Large intestine (tissue), 3 donors: ENCODE data around the gene IPO11. TPM values are rescaled to one million over a fixed set of nuclear protein-coding genes. Genes with fewer than 3 reads are reported as not detected.
"Not testable (repeated sequence)": the region's sequence is repeated elsewhere in the genome, so short reads cannot be mapped to it uniquely, and the experiment has no call there.

ENCODE experiments used
- DNase-seq, 2 donors: peaks; one replicate each; pipeline versions ENCODE4 v3.0.0 to v3.0.0-alpha.2; 2013
- H3K27ac ChIP-seq: one replicate; pipeline ENCODE4 v1.5.1; 2013; ENCODE audit warnings: low read length
- H3K27me3 ChIP-seq: 2 replicates; pipeline ENCODE4 v1.6.1; 2013; ENCODE audit warnings: low read length; ENCODE audit not compliant: control insufficient read depth, insufficient read depth
- H3K36me3 ChIP-seq: 2 replicates; pipeline ENCODE4 v1.6.1; 2013; ENCODE audit warnings: low read length; ENCODE audit not compliant: control insufficient read depth, insufficient read depth
- H3K4me1 ChIP-seq: one replicate; pipeline ENCODE4 v1.6.1; 2013; ENCODE audit warnings: low read length; ENCODE audit not compliant: control insufficient read depth, insufficient read depth
- H3K4me3 ChIP-seq: one replicate; pipeline ENCODE4 v1.5.1; 2013; ENCODE audit warnings: low read length
- H3K9me3 ChIP-seq: one replicate; pipeline ENCODE4 v1.6.1; 2013; ENCODE audit warnings: mild to moderate bottlenecking, low read depth, low read length, moderate library complexity; ENCODE audit not compliant: control insufficient read depth
- WGBS: methylation state at CpG from one replicate; pipeline ENCODE4 v1.1.5; 2013; ENCODE audit warnings: low lambda C conversion rate; ENCODE audit not compliant: insufficient coverage; 5-methylcytosine and 5-hydroxymethylcytosine counted together
- polyA plus RNA-seq: library from polyadenylated mRNA; unstranded; fragments of 120-200 nt; gene quantifications from one replicate; pipeline ENCODE4 v1.2.1, GENCODE V29; 2013

The IPO11 gene
- polyA plus RNA-seq, 1 donor, result 20.9 TPM

DNA sequence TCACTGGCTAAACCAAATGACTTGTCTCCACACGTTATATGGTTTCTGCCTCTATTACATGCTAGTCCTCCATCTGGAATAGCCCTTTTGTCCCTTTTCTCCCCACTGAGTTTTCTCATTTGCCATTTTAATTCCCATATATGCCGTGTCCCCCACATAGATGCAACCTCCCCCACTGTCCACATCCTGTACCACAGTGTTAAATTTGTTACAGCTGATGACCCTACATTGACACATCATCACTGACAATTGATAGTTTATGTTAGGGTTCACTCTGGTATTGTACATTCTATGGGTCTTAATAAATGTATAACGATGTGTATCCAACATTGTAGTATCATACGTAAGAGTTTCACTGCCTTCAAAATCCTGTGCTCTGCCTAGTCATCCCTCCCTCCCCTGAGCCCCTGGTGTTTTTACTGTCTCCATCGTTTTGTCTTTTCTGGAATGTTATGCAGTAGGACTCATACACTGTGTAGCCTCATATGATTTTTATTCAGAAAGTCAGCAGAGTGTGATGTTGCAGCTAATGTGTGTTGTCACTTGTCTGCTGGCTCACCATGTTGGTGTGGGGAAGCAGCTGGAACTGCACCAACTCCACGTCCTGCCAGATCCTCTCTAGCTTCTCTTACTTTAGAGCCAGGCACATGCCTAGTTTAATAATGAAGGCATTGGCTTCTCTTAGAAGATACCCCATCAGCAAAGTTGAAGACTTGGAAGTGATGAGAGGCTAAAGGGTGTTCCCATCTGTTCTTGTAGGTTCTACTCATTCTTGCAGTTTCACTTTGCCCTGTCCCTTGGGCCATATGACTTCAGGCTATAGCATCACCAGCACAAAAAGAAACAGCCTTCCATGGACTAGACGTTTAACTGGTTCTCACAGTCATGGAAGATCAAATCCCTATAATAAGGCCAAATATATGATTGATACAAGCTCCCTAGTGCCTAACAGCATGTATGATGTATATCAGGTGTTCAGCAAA lies 196.3 kb downstream of the IPO11 start:
- Histone ChIP-seq H3K27ac (no peak overlapping the region), H3K4me1 (no peaks in the 10 kb centered on the region), H3K4me3 (no peak overlapping the region), H3K36me3 (peaks cover 6% of the 10 kb centered on the region), H3K9me3 (no peaks in the 10 kb centered on the region), H3K27me3 (no peaks in the 10 kb centered on the region)
- DNase-seq, result no peak
- 100% methylated on average over 2 of the region's 7 CpGs for WGBS

DNA sequence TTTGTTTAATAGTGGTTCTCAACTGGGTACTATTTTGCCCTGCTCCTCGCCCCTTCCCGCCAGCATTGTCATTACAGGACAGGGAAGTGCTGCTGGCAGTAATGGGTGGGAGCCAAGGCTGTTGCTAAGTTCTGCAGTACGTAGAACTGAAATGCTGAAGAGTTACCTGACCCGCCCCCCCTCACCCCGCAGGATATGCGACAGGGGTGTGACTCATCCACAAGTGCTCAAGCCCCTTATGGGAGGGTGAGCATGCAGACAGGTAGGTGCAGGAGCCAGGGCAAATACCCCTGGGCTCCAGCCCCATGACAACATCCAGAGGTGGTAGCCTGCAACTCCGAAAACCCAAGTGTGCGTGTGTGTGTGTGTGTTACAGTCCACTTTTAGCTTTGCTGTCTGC lies 201.8 kb downstream of the IPO11 start:
- Histone ChIP-seq H3K9me3 (peaks cover 6% of the 10 kb centered on the region), H3K4me1 (no peaks in the 10 kb centered on the region), H3K36me3 (peaks cover 7% of the 10 kb centered on the region), H3K27me3 (no peaks in the 10 kb centered on the region), H3K4me3 (no peak overlapping the region), H3K27ac (no peak overlapping the region)
- no peak for DNase-seq
- no CpG with 5 or more reads among the region's 8 CpGs for WGBS

DNA sequence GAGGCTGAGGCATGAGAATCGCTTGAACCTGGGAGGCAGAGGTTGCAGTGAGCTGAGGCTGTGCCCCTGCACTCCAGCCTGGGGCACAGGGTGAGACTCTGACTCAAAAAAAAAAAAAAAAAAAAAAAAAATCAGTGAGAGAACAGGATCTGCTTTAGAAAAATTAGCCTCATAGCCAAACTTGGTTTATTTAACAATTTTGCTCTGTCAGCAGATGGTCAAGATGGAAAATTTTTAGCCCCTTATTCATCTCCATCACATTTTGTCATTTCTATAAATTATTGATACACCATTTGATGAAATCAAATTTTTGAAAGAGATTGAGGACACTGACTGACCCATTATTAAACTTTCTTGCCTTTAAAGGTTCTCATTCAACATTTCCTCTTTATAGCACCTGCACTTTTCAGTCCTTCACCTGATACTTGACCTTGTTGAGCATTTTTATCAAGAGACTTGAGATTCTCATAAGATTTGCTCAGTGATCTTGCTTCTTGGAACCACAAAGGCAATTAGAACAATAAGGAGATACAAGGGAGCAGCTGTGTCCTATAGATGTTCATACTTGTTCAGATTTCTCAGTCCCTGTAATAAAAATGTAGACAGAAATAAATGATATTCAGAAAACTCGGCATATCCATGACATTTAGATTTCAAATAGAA lies 204.2 kb downstream of the IPO11 start:
- Histone ChIP-seq H3K4me1 (no peaks in the 10 kb centered on the region), H3K36me3 (peaks cover 4% of the 10 kb centered on the region), H3K4me3 (no peak overlapping the region), H3K27me3 (no peaks in the 10 kb centered on the region), H3K9me3 (peaks cover 6% of the 10 kb centered on the region), H3K27ac (no peak overlapping the region)
- WGBS, result 89% methylated on average over 1 of the region's 2 CpGs
- no peak for DNase-seq

DNA sequence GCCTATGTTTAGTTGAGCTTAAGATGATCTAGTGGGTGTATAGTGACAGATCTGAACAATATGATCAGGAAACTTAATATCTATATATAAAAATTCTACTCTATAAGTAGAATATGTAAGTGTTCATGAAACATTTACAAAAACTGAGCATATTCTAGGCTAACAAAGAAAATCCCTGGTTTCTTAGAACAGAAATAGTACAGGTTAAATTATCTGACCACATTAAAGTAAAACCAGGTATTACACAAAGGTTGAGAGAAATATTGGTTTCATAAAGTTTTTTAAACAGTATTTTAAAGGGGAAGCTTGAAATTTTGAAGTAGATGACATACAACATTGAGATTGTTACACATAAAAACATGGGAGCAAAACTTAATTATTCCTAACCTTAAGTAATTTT lies 205.4 kb downstream of the IPO11 start:
- DNase-seq, result no peak
- Histone ChIP-seq H3K9me3 (peaks cover 6% of the 10 kb centered on the region), H3K4me3 (no peak overlapping the region), H3K27me3 (no peaks in the 10 kb centered on the region), H3K27ac (no peak overlapping the region), H3K36me3 (peaks cover 4% of the 10 kb centered on the region), H3K4me1 (no peaks in the 10 kb centered on the region)

DNA sequence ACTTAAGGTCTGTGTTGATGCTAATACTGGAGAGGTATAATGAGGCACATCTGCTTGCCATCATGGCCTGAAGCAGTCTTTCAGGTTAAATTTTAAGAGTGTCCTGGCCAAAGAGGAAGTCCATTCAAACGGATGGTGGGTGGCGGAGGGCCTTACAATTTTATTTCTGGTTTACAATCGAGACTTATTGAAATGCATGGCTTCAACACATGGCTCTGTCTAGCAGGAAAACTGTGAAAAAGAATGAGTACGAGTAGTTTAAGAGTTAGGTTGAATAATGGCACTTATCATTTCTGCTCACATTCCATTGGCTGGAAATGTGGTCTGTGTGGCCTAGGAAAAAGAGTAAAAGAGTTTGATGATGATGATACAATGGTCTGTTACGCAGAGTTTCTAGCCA lies 208.2 kb downstream of the IPO11 start:
- DNase-seq, result no peak
- Histone ChIP-seq H3K27me3 (no peaks in the 10 kb centered on the region), H3K36me3 (no peaks in the 10 kb centered on the region), H3K9me3 (no peaks in the 10 kb centered on the region), H3K27ac (no peak overlapping the region), H3K4me3 (no peak overlapping the region), H3K4me1 (no peaks in the 10 kb centered on the region)
- 92% methylated on average over 3 of the region's 5 CpGs for WGBS

DNA sequence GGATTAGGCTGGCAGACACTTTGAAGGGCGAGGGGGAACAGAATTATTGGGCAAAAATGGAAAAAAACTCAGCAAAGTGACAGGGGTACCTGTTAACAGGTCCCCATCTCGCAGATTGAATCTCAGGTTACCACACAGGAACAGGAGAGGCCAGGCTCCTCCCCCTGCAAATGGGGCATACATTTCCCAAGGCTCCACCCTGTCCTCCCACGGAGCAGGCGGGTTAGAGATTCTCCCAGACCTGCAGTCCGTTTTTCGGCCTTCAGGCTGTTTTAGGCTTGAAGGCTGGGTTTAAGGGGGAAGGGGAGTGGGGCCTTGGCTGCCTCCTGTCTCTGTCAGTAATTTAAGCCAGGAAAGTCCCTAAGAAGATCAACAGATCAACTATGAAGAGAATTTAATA lies 208.7 kb downstream of the IPO11 start:
- no CpG with 5 or more reads among the region's 6 CpGs for WGBS
- DNase-seq, result no peak
- Histone ChIP-seq H3K27ac (no peak overlapping the region), H3K27me3 (no peaks in the 10 kb centered on the region), H3K4me1 (no peaks in the 10 kb centered on the region), H3K36me3 (no peaks in the 10 kb centered on the region), H3K9me3 (no peaks in the 10 kb centered on the region), H3K4me3 (no peak overlapping the region)

DNA sequence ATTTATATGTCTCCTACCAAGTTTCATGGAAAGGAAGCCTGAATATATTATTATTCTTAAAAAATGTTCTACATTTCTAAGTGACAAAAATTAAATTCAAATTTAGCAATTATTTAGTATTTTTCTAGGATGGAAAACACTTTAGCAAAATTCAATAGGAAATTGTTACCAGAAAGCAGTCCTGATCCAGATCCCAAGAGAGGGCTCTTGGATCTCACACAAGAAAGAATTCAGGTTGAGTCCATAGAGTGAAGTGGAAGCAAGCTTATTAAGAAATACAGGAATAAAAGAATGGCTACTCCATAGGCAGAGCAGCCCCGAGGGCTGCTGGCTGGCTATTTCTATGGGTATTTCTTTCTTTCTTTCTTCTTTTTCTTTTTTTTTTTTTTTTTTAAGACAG lies 210.7 kb downstream of the IPO11 start:
- 100% methylated on average over 1 of the region's 1 CpG for WGBS
- no peak overlapping the region for H3K4me3 ChIP-seq
- no peak overlapping the region for H3K27ac ChIP-seq
- peaks cover 7% of the 10 kb centered on the region for H3K36me3 ChIP-seq
- no peaks in the 10 kb centered on the region for H3K9me3 ChIP-seq
- no peaks in the 10 kb centered on the region for H3K27me3 ChIP-seq
- no peaks in the 10 kb centered on the region for H3K4me1 ChIP-seq
- no peak for DNase-seq

DNA sequence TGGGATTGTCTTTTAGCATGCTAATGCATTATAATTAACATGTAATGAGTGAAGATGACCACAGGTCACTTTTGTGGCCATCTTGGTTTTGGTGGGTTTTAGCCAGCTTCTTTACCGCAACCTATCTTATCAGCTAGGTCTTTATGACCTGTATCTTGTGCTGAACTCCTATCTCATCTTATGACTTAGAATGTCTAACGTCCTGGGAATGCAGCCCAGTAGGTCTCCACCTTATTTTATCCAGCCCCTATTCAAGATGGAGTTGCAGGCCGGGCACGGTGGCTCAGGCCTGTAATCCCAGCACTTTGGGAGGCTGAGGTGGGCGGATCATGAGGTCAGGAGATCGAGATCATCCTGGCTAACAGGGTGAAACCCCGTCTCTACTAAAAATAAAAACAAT lies 211.9 kb downstream of the IPO11 start:
- not testable (repeated sequence) for H3K27me3 ChIP-seq, DNase-seq, H3K4me3 ChIP-seq, H3K4me1 ChIP-seq, H3K9me3 ChIP-seq, H3K36me3 ChIP-seq, H3K27ac ChIP-seq
- no CpG with 5 or more reads among the region's 7 CpGs for WGBS

DNA sequence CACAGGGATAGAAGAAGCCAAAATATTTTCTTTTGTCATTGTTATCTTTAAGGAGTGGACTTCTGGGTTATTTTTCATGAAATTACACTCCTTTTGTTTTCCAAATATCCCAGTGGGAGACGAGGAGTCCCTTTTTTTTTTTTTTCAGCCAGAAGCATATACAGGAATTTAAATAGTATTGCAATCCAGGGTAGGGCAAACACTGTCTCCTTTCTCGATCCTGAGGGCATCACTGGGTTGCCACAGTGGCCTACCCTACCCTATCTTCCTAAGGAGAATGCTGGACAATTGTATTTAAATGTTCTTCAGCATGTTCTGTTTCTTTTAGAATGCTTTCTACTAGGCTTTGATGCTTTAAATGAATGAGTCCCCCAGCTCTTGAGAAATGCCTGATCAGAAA lies 214.0 kb downstream of the IPO11 start:
- no peaks in the 10 kb centered on the region for H3K4me1 ChIP-seq
- H3K36me3 ChIP-seq, result peaks cover 13% of the 10 kb centered on the region
- WGBS, result 89% methylated on average over 1 of the region's 2 CpGs
- no peaks in the 10 kb centered on the region for H3K27me3 ChIP-seq
- no peaks in the 10 kb centered on the region for H3K9me3 ChIP-seq
- H3K4me3 ChIP-seq, result no peak overlapping the region
- DNase-seq, result no peak
- no peak overlapping the region for H3K27ac ChIP-seq

DNA sequence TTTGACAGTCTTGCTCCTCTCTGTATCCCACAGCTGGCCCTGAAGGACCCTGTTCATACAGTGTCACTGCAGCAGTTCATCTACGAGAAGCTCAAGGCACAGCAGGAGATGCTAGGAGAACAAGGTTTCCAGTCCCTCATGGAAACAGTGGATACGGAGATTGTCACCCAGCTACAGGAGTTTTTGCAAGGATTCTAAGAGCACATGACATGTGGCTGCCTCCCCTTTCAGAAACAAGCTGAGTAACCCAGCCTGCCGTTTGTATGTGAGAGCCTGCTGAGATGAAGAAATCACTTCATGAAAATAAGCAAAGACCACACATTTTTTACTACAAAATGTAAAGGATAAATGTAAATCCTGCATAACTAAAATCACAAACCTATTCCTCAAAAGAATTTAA lies 214.6 kb downstream of the IPO11 start:
- H3K36me3 ChIP-seq, result peaks cover 13% of the 10 kb centered on the region
- WGBS, result no CpG with 5 or more reads among the region's 3 CpGs
- H3K9me3 ChIP-seq, result no peaks in the 10 kb centered on the region
- no peak overlapping the region for H3K4me3 ChIP-seq
- no peak for DNase-seq
- H3K4me1 ChIP-seq, result no peaks in the 10 kb centered on the region
- H3K27ac ChIP-seq, result no peak overlapping the region
- H3K27me3 ChIP-seq, result no peaks in the 10 kb centered on the region
